ENCODE data around the gene STK38.

DNA sequence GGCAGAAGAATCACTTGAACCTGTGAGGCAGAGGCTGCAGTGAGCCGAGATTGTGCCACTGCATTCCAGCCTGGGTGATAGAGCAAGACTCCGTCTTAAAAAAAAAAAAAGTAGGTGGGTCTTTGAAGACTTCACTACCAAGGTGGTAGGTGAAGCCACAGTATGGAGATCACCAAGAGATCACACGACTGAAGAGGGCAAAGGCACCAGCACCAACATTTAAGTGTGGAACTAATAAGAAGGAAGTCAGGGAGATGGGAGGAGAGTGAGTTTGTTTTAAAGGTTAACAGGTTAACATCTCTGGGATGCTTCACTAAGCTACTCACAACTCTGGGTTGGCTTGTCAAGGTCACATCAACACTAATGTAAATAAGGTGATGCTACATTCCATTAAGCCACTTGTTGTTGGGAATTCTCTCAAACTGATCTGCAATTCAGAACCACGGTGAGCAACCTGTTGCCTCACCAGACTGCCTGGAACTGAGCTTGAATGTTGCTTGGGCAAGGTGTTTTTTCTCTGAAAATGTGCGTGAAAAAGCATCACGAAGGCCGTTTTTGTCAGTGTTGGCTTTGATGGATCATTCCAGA is 55.8 kb downstream of the STK38 start:
- TF ChIP-seq, protein P1, sequence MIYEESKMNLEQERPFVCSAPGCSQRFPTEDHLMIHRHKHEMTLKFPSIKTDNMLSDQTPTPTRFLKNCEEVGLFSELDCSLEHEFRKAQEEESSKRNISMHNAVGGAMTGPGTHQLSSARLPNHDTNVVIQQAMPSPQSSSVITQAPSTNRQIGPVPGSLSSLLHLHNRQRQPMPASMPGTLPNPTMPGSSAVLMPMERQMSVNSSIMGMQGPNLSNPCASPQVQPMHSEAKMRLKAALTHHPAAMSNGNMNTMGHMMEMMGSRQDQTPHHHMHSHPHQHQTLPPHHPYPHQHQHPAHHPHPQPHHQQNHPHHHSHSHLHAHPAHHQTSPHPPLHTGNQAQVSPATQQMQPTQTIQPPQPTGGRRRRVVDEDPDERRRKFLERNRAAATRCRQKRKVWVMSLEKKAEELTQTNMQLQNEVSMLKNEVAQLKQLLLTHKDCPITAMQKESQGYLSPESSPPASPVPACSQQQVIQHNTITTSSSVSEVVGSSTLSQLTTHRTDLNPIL (CRISPR knock-in tag; IDR thresholded peaks at IDR 0.05; ENCODE audit: low read depth), result no peak
- TF ChIP-seq RARB (CRISPR knock-in tag; IDR thresholded peaks at IDR 0.05) (no peak), SNAI2 (CRISPR knock-in tag; IDR thresholded peaks at IDR 0.05) (no peak)
